GM19025 (cell line): ENCODE data around the gene CRYM.
"Not testable (repeated sequence)": the region's sequence is repeated elsewhere in the genome, so short reads cannot be mapped to it uniquely, and the experiment has no call there.

ENCODE experiments used
- ATAC-seq: cut with Tn5 transposase; IDR thresholded peaks from one replicate; pipeline ENCODE4 v1.9.1; 2021; ENCODE audit warnings: mild to moderate bottlenecking, low read depth, moderate library complexity; ENCODE audit not compliant: unreplicated experiment

The CRYM gene

DNA sequence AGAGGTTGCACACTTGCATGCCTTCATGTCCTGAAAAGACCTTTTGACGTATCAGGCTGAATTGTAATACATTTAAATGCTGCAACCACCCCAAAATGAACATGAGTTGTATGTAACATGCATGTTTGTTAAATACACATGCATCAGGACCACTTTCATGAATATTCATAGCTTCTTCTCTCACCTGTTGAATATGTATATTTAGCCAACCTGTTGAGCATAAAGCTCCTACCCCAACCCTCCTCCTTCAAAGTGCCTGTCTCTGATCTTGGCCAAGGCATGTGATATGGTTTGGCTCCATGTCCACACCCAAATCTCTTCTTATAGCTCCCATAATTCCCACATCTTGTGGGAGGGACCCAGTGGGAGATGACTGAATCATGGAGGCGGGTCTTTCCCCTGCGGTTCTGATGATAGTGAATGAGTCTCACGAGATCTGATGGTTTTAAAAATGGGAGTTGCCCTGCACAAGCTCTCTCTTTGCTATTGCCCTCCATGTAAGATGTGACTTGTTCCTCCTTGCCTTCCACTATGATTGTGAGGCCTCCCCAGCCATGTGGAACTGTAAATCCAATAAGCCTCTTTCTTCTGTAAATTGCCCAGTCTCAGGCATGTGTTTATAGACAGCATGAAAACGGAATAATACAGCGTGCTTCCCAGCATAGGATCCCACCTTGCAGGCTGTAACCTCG, 3.8 kb upstream of the CRYM start:
- ATAC-seq, result no peak

DNA sequence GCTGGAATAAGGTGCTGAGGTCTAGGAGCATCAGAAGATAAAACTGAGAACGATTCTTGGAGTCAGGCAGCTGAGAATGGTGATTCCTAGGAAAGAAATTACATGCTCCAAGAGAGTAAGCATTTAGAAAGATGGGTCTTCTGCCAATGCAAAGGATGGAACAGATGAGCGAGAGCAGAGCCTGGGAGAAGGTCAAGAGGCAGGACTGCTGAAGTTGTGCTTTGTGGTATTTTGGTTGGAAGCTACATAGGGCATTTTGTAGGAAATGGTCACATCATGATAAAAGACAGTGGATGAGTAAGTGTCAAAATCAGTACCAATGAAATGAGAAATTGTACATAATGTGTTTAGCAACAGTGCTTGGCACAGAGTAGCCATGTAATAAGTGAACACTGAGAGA, 1.4 kb upstream of the CRYM start:
- no peak for ATAC-seq

- ATAC-seq, result no peak
Measured at GRCh38 chr16:21277045-21277926, 804 bp downstream of the CRYM start.

GRCh38 chr16:21276090-21276489, 2.0 kb downstream of the CRYM start:
- no peak for ATAC-seq

DNA sequence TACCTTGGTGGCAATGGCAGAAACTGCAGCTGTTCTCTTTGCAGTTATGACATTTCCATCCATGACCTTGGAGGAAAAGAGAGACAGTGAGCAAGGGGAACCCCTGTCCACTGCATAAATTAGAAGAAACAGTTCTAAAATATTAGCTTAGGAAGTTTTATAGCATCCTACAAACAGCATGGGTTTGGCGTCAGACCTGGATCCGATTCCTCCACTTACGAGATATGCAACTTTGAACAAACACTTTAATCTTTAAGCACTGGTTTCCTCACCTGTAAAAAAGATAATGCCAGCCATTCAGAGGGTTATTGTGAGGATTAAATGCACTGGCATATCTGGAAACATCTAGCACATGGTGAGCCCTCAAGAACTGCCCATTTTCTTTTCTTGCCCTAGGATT, 2.6 kb downstream of the CRYM start:
- ATAC-seq, result no peak

GRCh38 chr16:21274172-21274726, 3.8 kb downstream of the CRYM start:
- ATAC-seq, result no peak

DNA sequence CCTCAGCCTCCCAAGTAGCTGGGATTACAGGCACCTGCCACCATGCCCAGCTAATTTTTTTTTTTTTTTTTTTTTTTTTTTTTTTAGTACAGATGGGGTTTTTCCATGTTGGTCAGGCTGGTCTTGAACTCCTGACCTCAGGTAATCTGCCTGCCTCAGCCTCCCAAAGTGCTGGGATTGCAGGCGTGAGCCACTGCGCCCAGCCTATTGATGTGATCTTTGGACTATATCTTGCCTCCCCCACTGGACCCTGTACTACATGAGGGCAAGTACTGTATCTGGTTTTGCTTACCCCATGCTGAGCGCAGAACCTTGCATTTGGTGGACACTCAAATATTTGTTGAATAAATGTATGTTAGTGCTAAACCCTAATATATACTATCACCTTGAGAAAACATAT, 5.3 kb downstream of the CRYM start:
- not testable (repeated sequence) for ATAC-seq

GRCh38 chr16:21272253-21272652, 5.8 kb downstream of the CRYM start:
- ATAC-seq, result no peak

- ATAC-seq, result no peak
Measured at GRCh38 chr16:21268236-21268635, 9.9 kb downstream of the CRYM start.

DNA sequence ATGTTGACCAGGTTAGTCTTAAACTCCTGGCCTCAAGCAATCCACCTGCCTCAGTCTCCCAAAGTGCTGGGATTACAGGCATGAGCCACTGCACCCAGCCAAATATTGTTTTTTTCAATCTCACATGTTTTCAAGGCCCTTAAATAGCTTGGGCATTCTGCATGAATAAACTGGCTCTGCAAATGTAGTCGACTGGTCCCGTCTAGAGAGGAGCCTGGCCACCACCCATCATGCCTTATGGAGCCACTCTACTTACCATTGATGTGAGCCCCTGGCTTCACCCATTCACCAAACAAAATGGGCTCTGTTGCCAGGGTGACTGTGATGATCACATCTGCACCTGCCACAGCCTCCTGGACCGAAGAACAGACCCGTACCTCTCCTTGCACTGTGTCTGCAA, 10.8 kb downstream of the CRYM start:
- ATAC-seq, result no peak

DNA sequence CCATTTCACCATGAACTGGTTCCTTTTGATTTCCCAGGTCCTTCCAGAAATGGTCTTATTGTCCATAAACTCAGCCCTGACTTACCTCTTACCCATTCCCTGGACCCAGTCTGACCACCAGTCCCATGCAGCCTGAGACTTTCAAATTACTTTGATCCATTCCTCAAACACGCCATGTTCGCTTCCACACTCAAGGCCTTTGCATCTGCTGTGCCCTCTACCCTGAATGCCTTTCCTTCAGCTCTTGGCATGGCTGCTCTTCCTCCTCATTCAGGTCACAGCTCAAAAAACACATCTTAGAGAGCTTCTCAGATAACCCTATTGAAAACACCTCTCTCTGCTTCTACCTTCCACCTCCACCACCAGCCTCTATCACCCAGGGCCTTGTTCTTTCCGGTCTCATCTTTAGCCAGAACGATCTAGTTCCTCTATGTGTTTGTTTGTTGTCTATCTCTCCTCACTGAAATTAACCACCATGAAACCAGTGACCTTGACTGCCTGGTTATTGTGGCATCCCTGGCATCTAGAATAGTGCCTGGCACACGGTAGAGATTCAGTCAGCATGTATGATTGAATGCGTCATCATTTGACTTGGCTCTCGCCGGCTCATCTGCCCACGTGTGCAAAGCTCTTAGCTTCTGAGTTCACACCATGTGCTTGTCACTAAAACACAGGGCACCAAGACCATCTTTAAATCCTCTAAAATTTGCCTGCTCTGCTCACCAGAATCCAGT, 12.8 kb downstream of the CRYM start:
- ATAC-seq, result no peak

GRCh38 chr16:21264571-21265036, 13.5 kb downstream of the CRYM start:
- ATAC-seq, result no peak

GRCh38 chr16:21263640-21264570, 14.2 kb downstream of the CRYM start:
- peak; percentile 68 for ATAC-seq

DNA sequence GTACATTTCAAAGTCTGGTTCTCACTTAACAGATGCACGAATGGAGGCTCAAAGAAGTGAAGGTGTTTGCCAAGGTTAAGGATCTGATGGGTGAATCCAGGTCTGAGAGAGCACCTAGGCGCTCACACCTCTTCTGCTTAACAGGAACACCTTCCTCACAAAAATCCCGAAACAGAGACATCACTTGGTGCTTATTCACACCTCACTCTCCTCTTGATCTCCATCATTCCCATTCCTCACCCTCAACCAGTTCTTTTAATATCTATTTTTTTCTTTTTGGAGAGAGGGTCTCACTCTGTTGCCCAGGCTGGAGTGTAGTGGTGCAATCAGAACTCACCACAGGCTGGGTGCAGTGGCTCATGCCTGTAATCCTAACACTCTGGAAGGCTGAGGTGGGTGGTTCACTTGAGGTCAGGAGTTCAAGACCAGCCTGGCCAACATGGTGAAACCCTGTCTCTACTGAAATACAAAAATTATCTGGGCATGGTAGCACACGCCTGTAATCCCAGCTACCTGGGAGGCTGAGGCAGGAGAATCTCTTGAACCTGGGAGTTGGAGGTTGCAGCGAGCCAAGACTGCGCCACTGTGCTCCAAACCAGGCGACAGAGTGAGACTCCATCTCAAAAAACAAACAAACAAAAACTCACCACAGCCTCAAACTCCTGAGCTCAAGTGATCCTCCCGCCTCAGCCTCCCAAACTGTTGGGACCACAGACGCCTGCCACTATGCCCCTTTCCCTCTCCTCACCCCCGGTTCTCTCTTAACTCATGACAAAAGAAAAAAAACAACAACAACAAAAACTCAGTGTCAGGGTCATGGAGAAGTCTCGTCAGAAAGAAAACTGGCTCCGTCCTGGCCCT, 15.1 kb downstream of the CRYM start:
- no peak for ATAC-seq

- ATAC-seq, result peak; percentile 48
Measured at GRCh38 chr16:21260870-21261791, 17.0 kb downstream of the CRYM start.

- ATAC-seq, result no peak
Measured at GRCh38 chr16:21257284-21257683, 20.8 kb downstream of the CRYM start.

DNA sequence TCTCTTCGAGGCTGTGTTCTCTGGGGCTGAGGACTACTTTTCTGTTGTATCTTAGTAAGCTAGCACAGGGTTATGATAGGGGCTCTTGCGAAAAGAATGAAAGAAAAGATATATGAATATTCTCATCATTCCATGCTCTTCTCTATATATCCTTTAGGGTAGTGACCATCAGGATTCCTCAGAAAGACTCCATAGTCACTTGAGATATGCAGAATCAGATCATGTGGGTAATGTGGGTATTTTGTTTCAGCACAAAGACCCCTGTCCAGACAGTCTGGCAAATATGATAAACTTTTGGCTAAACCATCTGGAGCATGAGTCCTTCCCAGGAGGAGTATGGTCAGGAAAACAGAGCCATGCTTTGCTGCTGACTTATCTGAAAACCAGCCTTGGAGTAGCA, 21.5 kb downstream of the CRYM start:
- no peak for ATAC-seq

DNA sequence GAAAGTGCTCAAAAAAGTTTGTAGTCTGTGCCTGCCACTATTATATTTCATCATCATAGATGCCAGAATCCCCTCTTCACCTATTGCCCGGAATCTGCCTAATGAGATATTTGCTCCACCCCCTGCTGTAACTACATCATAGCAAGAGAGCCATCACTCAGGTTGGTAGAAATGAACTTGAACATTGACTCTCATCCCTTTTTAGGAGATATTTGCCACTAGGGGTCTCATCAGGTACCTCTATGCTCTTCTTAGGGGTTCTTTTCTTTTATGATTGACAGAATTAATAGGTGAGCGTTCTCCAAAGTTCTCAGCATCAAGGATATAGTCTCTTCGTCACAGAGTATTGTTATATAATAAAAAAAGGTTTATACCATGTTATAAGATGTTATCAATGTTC, 24.6 kb downstream of the CRYM start:
- ATAC-seq, result no peak
